GM12865 (cell line): Measurements from ENCODE around the gene BPIFB2.

Source experiments
- DNase-seq: peaks from one replicate; pipeline ENCODE4 v3.0.0; 2010; ENCODE audit warnings: low read depth
- H3K4me3 ChIP-seq: 2 replicates; pipeline ENCODE4 v1.5.1; 2011; ENCODE audit warnings: mild to moderate bottlenecking, low read depth, low read length, control low read depth
- CTCF ChIP-seq: IDR thresholded peaks from 2 replicates; pipeline ENCODE4 v1.5.1; 2011; ENCODE audit warnings: low read length, control low read depth, low read depth, inconsistent platforms; ENCODE audit not compliant: insufficient read depth; ENCODE audit errors: missing control alignments

The BPIFB2 gene

GRCh38 chr20:33024609-33025317 lies 17.3 kb downstream of the BPIFB2 start:
- no peak overlapping the region for H3K4me3 ChIP-seq
- TF ChIP-seq CTCF = no peak
- no peak for DNase-seq

- DNase-seq = no peak
- TF ChIP-seq CTCF = no peak
- H3K4me3 ChIP-seq = no peak overlapping the region
Measured at GRCh38 chr20:33025318-33025876, 17.9 kb downstream of the BPIFB2 start.

- H3K4me3 ChIP-seq = no peak overlapping the region
- no peak for TF ChIP-seq CTCF
- DNase-seq = no peak
Measured at GRCh38 chr20:33026072-33026778, 18.7 kb downstream of the BPIFB2 start.

- H3K4me3 ChIP-seq = no peak overlapping the region
- no peak for DNase-seq
- no peak for TF ChIP-seq CTCF
Measured at GRCh38 chr20:33026779-33027759, 19.6 kb downstream of the BPIFB2 start.

GRCh38 chr20:33027769-33028751 lies 20.6 kb downstream of the BPIFB2 start:
- H3K4me3 ChIP-seq = no peak overlapping the region
- no peak for TF ChIP-seq CTCF
- no peak for DNase-seq
